HG03108 (cell line): Measurements from ENCODE around the gene SFSWAP.

Experiments
- ATAC-seq: cut with Tn5 transposase; IDR thresholded peaks from one replicate; pipeline ENCODE4 v1.9.1; 2021; ENCODE audit warnings: moderate library complexity; ENCODE audit not compliant: unreplicated experiment

Gene SFSWAP

DNA sequence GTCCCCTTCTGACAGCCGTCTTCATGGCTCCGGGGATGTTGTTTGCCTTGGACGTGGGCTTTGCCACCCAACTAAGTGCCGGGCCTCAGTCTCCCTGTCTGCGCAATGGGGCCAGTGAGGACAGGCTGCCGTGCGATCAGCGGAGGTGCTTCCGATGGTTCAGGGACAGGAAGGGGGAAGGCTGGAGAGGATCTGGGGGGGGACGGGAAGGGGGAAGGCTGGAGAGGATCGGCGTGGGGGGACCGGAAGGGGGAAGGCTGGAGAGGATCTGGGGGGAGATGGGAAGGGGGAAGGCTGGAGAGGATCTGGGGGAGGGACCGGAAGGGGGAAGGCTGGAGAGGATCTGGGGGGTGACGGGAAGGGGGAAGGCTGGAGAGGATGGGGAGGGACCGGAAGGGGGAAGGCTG lies 120.7 kb downstream of the SFSWAP start:
- no peak for ATAC-seq

DNA sequence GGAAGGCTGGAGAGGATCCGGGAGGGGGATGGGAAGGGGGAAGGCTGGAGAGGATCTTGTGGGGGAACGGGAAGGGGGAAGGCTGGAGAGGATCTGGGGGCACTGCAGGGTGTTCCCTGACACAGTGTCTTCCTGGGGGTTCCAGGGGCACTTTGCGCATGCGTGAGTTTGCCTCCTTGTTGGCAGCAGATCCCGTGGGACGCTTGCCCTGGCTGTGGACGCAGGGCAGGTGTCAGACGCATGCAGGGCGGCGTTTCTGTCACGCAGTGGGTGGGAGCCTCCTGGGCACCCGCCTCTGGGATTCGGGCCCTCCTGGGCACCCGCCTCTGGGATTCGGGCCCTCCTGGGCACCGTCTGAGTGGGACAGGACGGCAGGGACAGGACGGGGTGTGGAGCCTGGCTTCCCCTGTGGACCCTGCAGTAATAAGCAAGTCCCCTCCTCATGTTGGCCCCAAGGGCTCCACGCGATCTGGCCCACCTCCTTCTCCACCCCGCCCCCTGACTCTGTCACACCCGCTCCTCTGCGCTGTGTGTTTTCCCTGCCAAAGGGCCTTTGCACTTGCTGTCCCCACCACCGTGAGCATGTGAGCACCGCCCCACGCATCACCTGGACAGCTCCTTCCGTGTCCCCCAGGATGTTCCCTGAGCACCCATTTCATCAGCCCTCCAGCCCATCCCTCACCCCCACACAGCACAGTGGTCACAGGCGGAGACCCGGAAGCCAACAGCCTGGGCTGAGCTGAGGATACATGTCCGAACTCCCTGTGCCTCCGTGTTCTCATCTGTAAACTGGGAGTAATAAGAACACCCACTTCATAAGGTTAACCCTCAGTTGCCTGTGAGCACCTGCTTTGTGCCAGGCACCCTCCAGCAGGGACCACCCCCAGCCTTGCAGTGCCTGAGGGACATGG lies 121.7 kb downstream of the SFSWAP start:
- ATAC-seq, result no peak

DNA sequence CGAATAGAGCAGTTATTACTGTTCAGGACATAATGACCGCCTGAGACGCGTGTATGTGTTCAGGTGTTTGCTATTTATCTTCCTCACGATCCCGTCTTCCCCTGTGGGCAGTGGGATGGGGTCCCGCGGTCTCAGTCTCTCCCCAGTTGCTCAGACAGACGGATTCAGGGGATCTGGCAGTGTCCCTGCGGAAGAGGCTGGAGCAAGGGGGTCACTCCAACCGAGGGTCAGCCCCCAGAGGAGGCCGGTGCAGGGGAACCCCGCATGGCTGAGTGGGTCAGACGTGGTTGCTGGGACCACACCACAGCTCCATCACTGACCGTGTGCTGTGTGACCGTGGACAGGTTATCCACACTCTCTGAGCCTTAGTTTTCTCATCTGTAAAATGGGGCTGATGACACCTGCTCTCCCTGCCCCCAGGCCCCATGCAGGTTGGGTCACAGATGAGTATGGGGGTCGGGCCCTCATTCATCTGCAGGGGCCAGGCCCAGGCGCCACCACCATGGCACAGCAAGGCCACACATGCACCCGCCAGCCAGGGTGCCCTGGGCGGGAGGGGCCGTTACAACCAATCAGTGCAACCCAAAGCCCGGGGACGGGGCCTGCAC lies 122.5 kb downstream of the SFSWAP start:
- ATAC-seq, result no peak

- ATAC-seq, result no peak
Measured at GRCh38 chr12:131833896-131834641, 123.2 kb downstream of the SFSWAP start.

- no peak for ATAC-seq
Measured at GRCh38 chr12:131834798-131835615, 124.1 kb downstream of the SFSWAP start.

GRCh38 chr12:131835616-131836171 lies 124.8 kb downstream of the SFSWAP start:
- ATAC-seq, result no peak

- no peak for ATAC-seq
Measured at GRCh38 chr12:131836193-131836592, 125.3 kb downstream of the SFSWAP start.

DNA sequence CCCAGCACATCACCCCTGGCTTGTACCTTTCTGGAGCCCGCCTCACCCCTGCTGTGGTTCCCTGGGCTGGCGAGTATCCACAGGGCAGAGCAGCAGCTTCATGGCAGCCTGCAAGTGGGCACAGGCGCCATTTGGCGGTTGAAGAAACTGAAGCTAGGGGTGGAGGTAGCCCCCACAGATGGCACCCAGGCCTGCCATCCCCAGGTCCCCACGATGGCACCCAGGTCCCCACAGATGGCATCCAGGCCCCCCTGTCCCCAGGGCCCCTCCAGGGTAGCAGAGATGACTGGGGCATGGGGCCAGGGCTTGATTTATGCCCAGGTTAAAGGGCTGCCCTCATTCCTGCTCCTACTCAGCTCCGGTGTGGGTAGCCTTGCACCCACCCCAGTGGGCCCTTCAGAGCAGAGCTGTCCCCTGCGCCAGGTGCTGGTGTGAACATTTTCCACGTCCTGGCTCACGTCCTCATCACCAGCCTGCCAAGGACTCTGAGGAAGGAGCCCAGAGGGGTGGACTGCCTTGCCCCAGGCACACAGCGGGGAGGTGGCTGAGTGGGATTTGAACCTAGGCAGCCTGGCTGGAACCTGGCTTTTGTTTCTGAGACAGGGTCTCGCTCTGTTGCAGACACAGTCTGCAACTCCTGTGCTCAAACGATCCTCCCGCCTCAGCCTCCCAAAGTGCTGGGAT lies 126.0 kb downstream of the SFSWAP start:
- ATAC-seq, result no peak

DNA sequence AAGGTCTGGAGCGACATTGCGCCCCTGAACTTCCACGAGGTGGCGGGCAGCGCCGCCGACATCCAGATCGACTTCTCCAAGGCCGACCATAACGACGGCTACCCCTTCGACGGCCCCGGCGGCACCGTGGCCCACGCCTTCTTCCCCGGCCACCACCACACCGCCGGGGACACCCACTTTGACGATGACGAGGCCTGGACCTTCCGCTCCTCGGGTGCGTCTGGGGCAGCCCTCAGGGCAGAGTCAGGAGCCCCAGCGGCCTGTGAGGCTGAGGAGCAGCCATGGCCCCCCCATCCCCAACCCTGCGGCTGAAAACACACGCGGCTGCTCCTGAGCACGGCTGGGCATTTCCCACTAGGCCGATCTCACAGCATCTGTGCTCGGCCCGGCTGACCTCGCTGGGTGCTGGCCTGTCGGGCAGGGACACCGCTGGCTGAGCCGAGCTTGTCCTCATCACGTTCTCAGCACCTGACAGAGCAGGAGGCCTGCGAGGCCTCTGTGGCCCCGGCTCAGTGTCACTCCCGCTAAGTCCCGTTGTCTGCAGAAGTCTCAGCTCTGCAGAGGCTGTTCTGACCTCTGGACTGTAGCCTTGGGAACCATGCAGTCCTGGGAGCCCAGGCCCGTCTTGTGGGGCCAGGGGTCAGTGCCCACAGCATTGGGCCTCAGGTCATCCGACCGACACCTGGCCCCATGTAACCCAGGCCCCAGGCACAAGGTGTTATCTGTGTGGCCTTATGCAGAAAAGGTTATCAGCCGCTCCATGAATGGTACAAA lies 129.9 kb downstream of the SFSWAP start:
- no peak for ATAC-seq

- no peak for ATAC-seq
Measured at GRCh38 chr12:131841547-131841946, 130.7 kb downstream of the SFSWAP start.

GRCh38 chr12:131842169-131842568 lies 131.3 kb downstream of the SFSWAP start:
- no peak for ATAC-seq

GRCh38 chr12:131843527-131843926 lies 132.6 kb downstream of the SFSWAP start:
- no peak for ATAC-seq

GRCh38 chr12:131844140-131844539 lies 133.2 kb downstream of the SFSWAP start:
- ATAC-seq, result no peak

- ATAC-seq, result no peak
Measured at GRCh38 chr12:131844656-131845055, 133.8 kb downstream of the SFSWAP start.

- no peak for ATAC-seq
Measured at GRCh38 chr12:131845121-131845520, 134.2 kb downstream of the SFSWAP start.

- ATAC-seq, result no peak
Measured at GRCh38 chr12:131847456-131847855, 136.6 kb downstream of the SFSWAP start.

DNA sequence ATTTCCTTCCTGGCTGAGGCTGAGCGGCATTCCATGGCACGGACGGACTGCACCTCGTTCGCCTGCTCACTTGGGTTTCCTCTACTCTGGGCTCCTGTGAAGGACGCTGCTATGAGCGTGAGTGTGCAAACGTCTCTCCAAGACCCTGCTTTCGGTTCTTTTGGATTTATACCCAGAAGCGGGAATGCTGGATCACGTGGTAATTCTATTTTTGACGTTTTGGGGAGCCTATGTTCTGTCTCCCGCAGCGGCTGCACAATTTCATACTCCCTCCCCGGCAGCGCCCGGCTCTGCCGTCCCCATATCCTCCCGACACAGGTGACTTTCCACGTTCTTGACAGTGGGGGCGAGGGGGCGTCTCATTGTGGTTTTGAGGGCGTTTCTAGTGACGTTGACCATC lies 137.9 kb downstream of the SFSWAP start:
- no peak for ATAC-seq
